ENCODE data around the gene ZNF784.

ZNF784 gene

DNA sequence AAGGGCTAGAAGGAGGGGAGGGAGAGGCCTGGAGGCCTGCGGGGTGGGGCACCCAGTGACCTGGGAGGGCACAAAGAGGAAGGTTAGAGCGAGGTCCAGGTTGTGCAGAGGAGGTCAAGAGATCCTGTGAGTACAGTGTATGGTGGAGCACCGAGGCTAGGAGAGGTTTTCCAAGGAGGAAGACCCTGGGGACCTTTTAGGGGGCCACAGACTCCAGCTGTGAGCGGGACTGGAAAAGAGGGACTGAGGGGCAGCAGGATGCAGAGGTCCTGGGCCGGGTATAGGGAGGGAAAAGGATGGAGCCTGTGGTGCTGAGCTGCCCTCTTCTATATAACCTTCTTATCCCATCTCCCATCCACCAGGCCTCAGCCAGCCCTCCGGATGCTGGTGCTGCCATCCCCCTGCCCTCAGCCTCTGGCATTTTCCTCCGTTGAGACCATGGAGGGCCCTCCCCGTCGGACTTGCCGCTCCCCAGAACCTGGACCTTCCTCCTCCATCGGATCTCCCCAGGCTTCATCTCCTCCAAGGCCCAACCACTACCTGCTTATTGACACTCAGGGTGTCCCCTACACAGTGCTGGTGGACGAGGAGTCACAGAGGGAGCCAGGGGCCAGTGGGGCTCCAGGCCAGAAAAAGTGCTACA is 19.9 kb upstream of the ZNF784 start:
- Histone ChIP-seq H3F3A (ENCODE audit: insufficient read depth, low read length) (peaks cover 20% of the 10 kb centered on the region), H3K79me2 (ENCODE audit: low read length) (peaks cover 25% of the 10 kb centered on the region)

DNA sequence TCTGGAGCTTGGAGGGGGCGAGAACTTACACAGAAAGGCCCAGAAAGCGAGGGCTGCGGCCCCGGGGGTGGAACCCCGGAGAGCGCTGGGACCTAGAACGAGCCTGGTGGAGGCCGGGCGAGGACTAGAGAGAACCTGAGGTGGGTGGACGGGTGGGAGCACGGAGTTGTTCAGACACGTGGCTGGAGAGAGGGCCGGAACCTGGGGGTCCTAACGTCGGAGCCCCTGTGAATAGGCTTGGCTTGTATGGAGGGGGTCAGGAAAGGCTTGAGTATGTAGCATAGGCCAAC is 19.5 kb upstream of the ZNF784 start:
- Histone ChIP-seq H3K27me3 (replicated peaks; ENCODE audit: insufficient read depth, low read length) (no peaks in the 10 kb centered on the region), H3K9me2 (replicated peaks; ENCODE audit: insufficient read depth, low read length) (no peaks in the 10 kb centered on the region), H3K4me1 (ENCODE audit: low read length) (peaks cover 28% of the 10 kb centered on the region), H3F3A (ENCODE audit: insufficient read depth, low read length) (peaks cover 24% of the 10 kb centered on the region), H3K4me2 (ENCODE audit: low read depth, low read length) (peak overlapping the region; percentile 94), H3K27ac (ENCODE audit: low read length) (no peak overlapping the region), H3K36me3 (replicated peaks; ENCODE audit: insufficient read depth, low read length) (no peaks in the 10 kb centered on the region), H3K4me3 (ENCODE audit: low read length) (peak overlapping the region; percentile 90), H3K9ac (ENCODE audit: low read length) (peak overlapping the region; percentile 75), H3K79me2 (ENCODE audit: low read length) (peaks cover 25% of the 10 kb centered on the region), H2AFZ (ENCODE audit: low read length) (no peak overlapping the region), H4K20me1 (ENCODE audit: insufficient read depth, low read length) (no peaks in the 10 kb centered on the region), H3K9me3 (replicated peaks; ENCODE audit: insufficient read depth, low read length) (no peaks in the 10 kb centered on the region)
- DNase-seq = no peak
- TF ChIP-seq, protein P1, sequence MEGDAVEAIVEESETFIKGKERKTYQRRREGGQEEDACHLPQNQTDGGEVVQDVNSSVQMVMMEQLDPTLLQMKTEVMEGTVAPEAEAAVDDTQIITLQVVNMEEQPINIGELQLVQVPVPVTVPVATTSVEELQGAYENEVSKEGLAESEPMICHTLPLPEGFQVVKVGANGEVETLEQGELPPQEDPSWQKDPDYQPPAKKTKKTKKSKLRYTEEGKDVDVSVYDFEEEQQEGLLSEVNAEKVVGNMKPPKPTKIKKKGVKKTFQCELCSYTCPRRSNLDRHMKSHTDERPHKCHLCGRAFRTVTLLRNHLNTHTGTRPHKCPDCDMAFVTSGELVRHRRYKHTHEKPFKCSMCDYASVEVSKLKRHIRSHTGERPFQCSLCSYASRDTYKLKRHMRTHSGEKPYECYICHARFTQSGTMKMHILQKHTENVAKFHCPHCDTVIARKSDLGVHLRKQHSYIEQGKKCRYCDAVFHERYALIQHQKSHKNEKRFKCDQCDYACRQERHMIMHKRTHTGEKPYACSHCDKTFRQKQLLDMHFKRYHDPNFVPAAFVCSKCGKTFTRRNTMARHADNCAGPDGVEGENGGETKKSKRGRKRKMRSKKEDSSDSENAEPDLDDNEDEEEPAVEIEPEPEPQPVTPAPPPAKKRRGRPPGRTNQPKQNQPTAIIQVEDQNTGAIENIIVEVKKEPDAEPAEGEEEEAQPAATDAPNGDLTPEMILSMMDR (IDR thresholded peaks at IDR 0.05; ENCODE audit: low read length) = no peak
- TF ChIP-seq EZH2phosphoT487 (IDR thresholded peaks at IDR 0.05; ENCODE audit: low read length) (no peak), EZH2 (optimal IDR thresholded peaks at IDR 0.05; ENCODE audit: low read depth, low read length) (no peak)

More for the DNA sequence above, 19.9 kb upstream of the ZNF784 start:
- peak overlapping the region; percentile 90 for H3K4me3 ChIP-seq (ENCODE audit: low read length)
- H3K9ac ChIP-seq (ENCODE audit: low read length) = peak overlapping the region; percentile 75
- no peaks in the 10 kb centered on the region for H3K27me3 ChIP-seq (replicated peaks; ENCODE audit: insufficient read depth, low read length)
- no peak for DNase-seq
- TF ChIP-seq, protein P1 (IDR thresholded peaks at IDR 0.05; ENCODE audit: low read length) = no peak
- TF ChIP-seq EZH2phosphoT487 (IDR thresholded peaks at IDR 0.05; ENCODE audit: low read length) (no peak), EZH2 (optimal IDR thresholded peaks at IDR 0.05; ENCODE audit: low read depth, low read length) (no peak)
- no peak overlapping the region for H2AFZ ChIP-seq (ENCODE audit: low read length)
- H3K9me3 ChIP-seq (replicated peaks; ENCODE audit: insufficient read depth, low read length) = no peaks in the 10 kb centered on the region
- peak overlapping the region; percentile 94 for H3K4me2 ChIP-seq (ENCODE audit: low read depth, low read length)
- no peaks in the 10 kb centered on the region for H3K36me3 ChIP-seq (replicated peaks; ENCODE audit: insufficient read depth, low read length)
- no peak overlapping the region for H3K27ac ChIP-seq (ENCODE audit: low read length)
- H4K20me1 ChIP-seq (ENCODE audit: insufficient read depth, low read length) = no peaks in the 10 kb centered on the region
- no peaks in the 10 kb centered on the region for H3K9me2 ChIP-seq (replicated peaks; ENCODE audit: insufficient read depth, low read length)
- H3K4me1 ChIP-seq (ENCODE audit: low read length) = peaks cover 28% of the 10 kb centered on the region

DNA sequence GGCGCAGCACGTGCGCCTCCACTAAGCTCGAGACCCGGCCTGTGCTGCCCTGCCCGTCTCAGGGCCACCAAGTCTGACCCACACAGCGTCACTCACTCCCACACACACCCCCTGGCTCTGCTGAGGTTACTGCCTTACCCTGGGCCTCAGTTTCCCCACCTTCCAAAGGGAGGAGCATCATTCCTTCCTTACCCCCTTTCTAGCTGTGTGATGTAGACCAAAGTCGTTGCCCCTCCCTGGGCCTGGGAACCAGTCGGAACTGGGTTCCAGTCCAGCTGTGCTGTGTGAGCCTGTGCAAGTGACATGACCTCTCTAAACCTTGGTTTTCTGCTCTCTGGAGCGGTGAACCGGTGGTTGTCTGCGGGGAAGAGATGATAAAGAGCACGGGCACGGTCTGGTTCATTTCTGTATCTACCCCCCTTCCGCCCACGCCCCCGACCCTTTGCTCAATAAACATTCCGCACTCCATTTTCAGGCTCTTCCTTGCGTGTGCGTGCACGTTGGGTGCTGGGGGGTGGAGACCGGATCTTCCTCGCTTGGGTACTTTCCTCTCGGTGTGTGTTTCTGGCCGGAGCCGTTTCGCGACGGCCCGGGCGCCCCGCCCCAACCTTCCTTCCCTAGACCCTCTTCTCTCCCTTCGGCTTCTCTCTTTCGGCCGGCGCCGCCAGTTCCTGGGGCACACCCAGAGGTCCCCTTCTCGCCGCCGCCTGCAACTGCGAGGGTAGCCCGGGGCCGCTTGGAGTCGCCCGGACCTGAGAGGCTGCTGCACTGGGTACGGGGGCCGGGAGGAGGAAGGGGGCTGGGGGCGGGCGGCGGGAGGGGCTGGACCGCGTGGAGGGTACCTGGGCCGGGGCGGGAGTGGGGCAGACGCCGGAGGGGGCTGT is 18.9 kb upstream of the ZNF784 start, which contains the start of gene ZNF581:
Gene ZNF581 (plus strand): TSS at position 647 of the 884 bp plus-strand sequence. CDS start 923 bp downstream, outside the sequence.
- no peaks in the 10 kb centered on the region for H3K9me3 ChIP-seq (replicated peaks; ENCODE audit: insufficient read depth, low read length)
- no peaks in the 10 kb centered on the region for H4K20me1 ChIP-seq (ENCODE audit: insufficient read depth, low read length)
- peak within 1 kb of the TSS; percentile 97 for H3K4me2 ChIP-seq (ENCODE audit: low read depth, low read length)
- peak within 1 kb of the TSS; percentile 41 for H2AFZ ChIP-seq (ENCODE audit: low read length)
- H3K4me1 ChIP-seq (ENCODE audit: low read length) = peaks cover 28% of the 10 kb centered on the region
- no peaks in the 10 kb centered on the region for H3K36me3 ChIP-seq (replicated peaks; ENCODE audit: insufficient read depth, low read length)
- H3K4me3 ChIP-seq (ENCODE audit: low read length) = peak within 1 kb of the TSS; percentile 90
- H3F3A ChIP-seq (ENCODE audit: insufficient read depth, low read length) = peaks cover 30% of the 10 kb centered on the region
- H3K27me3 ChIP-seq (replicated peaks; ENCODE audit: insufficient read depth, low read length) = no peaks in the 10 kb centered on the region
- H3K27ac ChIP-seq (ENCODE audit: low read length) = peak within 1 kb of the TSS; percentile 46
- H3K9me2 ChIP-seq (replicated peaks; ENCODE audit: insufficient read depth, low read length) = no peaks in the 10 kb centered on the region
- DNase-seq = peak; percentile 70
- H3K9ac ChIP-seq (ENCODE audit: low read length) = peak within 1 kb of the TSS; percentile 75
- TF ChIP-seq EZH2 (optimal IDR thresholded peaks at IDR 0.05; ENCODE audit: low read depth, low read length) = no peak
- no peak for TF ChIP-seq EZH2phosphoT487 (IDR thresholded peaks at IDR 0.05; ENCODE audit: low read length)
- TF ChIP-seq, protein P1 (IDR thresholded peaks at IDR 0.05; ENCODE audit: low read length) = no peak
- peaks cover 28% of the 10 kb centered on the region for H3K79me2 ChIP-seq (ENCODE audit: low read length)
